Sigmoid colon (tissue), 4 donors: ENCODE results near the gene DLD.

Source experiments
- CTCF ChIP-seq, 4 experiments: fragments of 450-650 bp in 3 of 4; fragments of 200-600 bp in 1 of 4; IDR thresholded peaks; one replicate each; pipeline ENCODE4 v1.5.1; 2016 to 2019; ENCODE audit warnings: antibody characterized with exemption in 4 of 4, mild to moderate bottlenecking in 3 of 4, moderate library complexity in 2 of 4
- POLR2AphosphoS5 ChIP-seq, 4 donors: sonication (generic); formaldehyde crosslinking; IDR thresholded peaks; one replicate each; pipeline ENCODE4 v1.6.1; 2017; ENCODE audit warnings: antibody characterized with exemption in 4 of 4

DNA sequence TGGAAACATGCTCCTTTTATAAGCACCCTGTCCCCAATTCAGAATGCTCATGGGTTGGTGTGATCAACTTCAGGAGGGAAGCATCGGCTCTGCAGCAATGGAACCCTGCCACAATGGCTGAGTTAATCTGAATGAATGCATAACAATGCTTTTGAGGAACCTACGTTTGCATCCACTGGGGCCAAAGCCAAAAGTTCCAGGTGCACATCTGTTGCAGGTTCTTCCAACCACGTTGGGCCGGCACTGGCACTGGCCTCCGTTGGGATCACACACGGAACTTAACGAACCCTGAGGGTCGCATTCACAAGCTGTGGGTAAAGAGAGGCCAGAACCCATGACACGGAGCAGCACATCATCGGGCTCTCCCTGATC is 68.5 kb downstream of the DLD start:
- TF ChIP-seq CTCF (IDR thresholded peaks at IDR 0.05) (no peak), POLR2AphosphoS5 (IDR thresholded peaks at IDR 0.05) (no peak)
